NCI-H146 treated with DMSO at 0.1 percent for 48 hours (cell line): ENCODE measurements around the gene FOXL3.

Experiments
- DNase-seq: peaks from one replicate; lab custom pipeline; 2025; ENCODE audit not compliant: unreplicated experiment; lab: John Stamatoyannopoulos, UW

Gene FOXL3

GRCh38 chr7:265998-266850 lies 23.7 kb upstream of the FOXL3 start:
- DNase-seq, result no peak

GRCh38 chr7:266851-267840 lies 22.8 kb upstream of the FOXL3 start:
- no peak for DNase-seq

GRCh38 chr7:268991-269390 lies 21.0 kb upstream of the FOXL3 start:
- no peak for DNase-seq

GRCh38 chr7:269721-270120 lies 20.2 kb upstream of the FOXL3 start:
- DNase-seq, result no peak

- no peak for DNase-seq
Observed at GRCh38 chr7:270351-270983, 19.5 kb upstream of the FOXL3 start.

GRCh38 chr7:271266-272107 lies 18.5 kb upstream of the FOXL3 start:
- DNase-seq, result no peak

GRCh38 chr7:272108-272615 lies 17.8 kb upstream of the FOXL3 start:
- no peak for DNase-seq

- no peak for DNase-seq
Observed at GRCh38 chr7:272631-273030, 17.3 kb upstream of the FOXL3 start.

GRCh38 chr7:273327-273726 lies 16.6 kb upstream of the FOXL3 start:
- no peak for DNase-seq

- DNase-seq, result no peak
Observed at GRCh38 chr7:274266-274665, 15.7 kb upstream of the FOXL3 start.

GRCh38 chr7:276230-276835 lies 13.6 kb upstream of the FOXL3 start:
- DNase-seq, result no peak

GRCh38 chr7:277228-277627 lies 12.7 kb upstream of the FOXL3 start:
- DNase-seq, result no peak

- no peak for DNase-seq
Observed at GRCh38 chr7:278081-278480, 11.9 kb upstream of the FOXL3 start.

GRCh38 chr7:279821-280220 lies 10.1 kb upstream of the FOXL3 start:
- DNase-seq, result no peak

GRCh38 chr7:280461-280860 lies 9.5 kb upstream of the FOXL3 start:
- DNase-seq, result no peak

- DNase-seq, result no peak
Observed at GRCh38 chr7:281637-282036, 8.3 kb upstream of the FOXL3 start.

- no peak for DNase-seq
Observed at GRCh38 chr7:282621-283020, 7.3 kb upstream of the FOXL3 start.

GRCh38 chr7:284762-285722 lies 4.9 kb upstream of the FOXL3 start:
- DNase-seq, result no peak

GRCh38 chr7:285731-286130 lies 4.2 kb upstream of the FOXL3 start:
- DNase-seq, result no peak
